ENCODE measurements around the gene TAP1. TPM values are rescaled to one million over a fixed set of nuclear protein-coding genes. Genes with fewer than 3 reads are reported as not detected.

Gene TAP1
- total and polyA plus RNA-seq, 9 of the 15 experiments (the other 6 are each of a cell fraction or from before 2014, with no cell fraction given) = 1.3 to 6.0 (median 4.2) TPM

GRCh38 chr6:32843979-32844838 is 9.3 kb downstream of the TAP1 start, which contains the start of gene PSMB8 (continued):
- TF ChIP-seq, protein P1, sequence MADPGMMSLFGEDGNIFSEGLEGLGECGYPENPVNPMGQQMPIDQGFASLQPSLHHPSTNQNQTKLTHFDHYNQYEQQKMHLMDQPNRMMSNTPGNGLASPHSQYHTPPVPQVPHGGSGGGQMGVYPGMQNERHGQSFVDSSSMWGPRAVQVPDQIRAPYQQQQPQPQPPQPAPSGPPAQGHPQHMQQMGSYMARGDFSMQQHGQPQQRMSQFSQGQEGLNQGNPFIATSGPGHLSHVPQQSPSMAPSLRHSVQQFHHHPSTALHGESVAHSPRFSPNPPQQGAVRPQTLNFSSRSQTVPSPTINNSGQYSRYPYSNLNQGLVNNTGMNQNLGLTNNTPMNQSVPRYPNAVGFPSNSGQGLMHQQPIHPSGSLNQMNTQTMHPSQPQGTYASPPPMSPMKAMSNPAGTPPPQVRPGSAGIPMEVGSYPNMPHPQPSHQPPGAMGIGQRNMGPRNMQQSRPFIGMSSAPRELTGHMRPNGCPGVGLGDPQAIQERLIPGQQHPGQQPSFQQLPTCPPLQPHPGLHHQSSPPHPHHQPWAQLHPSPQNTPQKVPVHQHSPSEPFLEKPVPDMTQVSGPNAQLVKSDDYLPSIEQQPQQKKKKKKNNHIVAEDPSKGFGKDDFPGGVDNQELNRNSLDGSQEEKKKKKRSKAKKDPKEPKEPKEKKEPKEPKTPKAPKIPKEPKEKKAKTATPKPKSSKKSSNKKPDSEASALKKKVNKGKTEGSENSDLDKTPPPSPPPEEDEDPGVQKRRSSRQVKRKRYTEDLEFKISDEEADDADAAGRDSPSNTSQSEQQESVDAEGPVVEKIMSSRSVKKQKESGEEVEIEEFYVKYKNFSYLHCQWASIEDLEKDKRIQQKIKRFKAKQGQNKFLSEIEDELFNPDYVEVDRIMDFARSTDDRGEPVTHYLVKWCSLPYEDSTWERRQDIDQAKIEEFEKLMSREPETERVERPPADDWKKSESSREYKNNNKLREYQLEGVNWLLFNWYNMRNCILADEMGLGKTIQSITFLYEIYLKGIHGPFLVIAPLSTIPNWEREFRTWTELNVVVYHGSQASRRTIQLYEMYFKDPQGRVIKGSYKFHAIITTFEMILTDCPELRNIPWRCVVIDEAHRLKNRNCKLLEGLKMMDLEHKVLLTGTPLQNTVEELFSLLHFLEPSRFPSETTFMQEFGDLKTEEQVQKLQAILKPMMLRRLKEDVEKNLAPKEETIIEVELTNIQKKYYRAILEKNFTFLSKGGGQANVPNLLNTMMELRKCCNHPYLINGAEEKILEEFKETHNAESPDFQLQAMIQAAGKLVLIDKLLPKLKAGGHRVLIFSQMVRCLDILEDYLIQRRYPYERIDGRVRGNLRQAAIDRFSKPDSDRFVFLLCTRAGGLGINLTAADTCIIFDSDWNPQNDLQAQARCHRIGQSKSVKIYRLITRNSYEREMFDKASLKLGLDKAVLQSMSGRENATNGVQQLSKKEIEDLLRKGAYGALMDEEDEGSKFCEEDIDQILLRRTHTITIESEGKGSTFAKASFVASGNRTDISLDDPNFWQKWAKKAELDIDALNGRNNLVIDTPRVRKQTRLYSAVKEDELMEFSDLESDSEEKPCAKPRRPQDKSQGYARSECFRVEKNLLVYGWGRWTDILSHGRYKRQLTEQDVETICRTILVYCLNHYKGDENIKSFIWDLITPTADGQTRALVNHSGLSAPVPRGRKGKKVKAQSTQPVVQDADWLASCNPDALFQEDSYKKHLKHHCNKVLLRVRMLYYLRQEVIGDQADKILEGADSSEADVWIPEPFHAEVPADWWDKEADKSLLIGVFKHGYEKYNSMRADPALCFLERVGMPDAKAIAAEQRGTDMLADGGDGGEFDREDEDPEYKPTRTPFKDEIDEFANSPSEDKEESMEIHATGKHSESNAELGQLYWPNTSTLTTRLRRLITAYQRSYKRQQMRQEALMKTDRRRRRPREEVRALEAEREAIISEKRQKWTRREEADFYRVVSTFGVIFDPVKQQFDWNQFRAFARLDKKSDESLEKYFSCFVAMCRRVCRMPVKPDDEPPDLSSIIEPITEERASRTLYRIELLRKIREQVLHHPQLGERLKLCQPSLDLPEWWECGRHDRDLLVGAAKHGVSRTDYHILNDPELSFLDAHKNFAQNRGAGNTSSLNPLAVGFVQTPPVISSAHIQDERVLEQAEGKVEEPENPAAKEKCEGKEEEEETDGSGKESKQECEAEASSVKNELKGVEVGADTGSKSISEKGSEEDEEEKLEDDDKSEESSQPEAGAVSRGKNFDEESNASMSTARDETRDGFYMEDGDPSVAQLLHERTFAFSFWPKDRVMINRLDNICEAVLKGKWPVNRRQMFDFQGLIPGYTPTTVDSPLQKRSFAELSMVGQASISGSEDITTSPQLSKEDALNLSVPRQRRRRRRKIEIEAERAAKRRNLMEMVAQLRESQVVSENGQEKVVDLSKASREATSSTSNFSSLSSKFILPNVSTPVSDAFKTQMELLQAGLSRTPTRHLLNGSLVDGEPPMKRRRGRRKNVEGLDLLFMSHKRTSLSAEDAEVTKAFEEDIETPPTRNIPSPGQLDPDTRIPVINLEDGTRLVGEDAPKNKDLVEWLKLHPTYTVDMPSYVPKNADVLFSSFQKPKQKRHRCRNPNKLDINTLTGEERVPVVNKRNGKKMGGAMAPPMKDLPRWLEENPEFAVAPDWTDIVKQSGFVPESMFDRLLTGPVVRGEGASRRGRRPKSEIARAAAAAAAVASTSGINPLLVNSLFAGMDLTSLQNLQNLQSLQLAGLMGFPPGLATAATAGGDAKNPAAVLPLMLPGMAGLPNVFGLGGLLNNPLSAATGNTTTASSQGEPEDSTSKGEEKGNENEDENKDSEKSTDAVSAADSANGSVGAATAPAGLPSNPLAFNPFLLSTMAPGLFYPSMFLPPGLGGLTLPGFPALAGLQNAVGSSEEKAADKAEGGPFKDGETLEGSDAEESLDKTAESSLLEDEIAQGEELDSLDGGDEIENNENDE (IDR thresholded peaks at IDR 0.05; ENCODE audit: low read depth, low read length) = no peak
- TF ChIP-seq BRD4 (IDR thresholded peaks at IDR 0.05) = no peak
- no peak for TF ChIP-seq POLR2AphosphoS2 (IDR thresholded peaks at IDR 0.05; ENCODE audit: low read length)
- TF ChIP-seq PYGO2 (tag; IDR thresholded peaks at IDR 0.05) = no peak
- no peak for TF ChIP-seq ZNF584 (CRISPR knock-in tag; IDR thresholded peaks at IDR 0.05; ENCODE audit: low read depth)
- no peak for TF ChIP-seq NR2C1 (IDR thresholded peaks at IDR 0.05)
- no peak for TF ChIP-seq NR2C1 (tag; IDR thresholded peaks at IDR 0.05)
- TF ChIP-seq ZBTB34 (CRISPR knock-in tag; IDR thresholded peaks at IDR 0.05) = no peak
- TF ChIP-seq SRSF1 (IDR thresholded peaks at IDR 0.05; ENCODE audit: low read depth, low read length) = no peak
- TF ChIP-seq BCOR (IDR thresholded peaks at IDR 0.05) = no peak
- no peak for TF ChIP-seq HDGF (IDR thresholded peaks at IDR 0.05)
- TF ChIP-seq PHF20 (IDR thresholded peaks at IDR 0.05; ENCODE audit: partially characterized antibody) = no peak
- TF ChIP-seq E2F1 (CRISPR knock-in tag; IDR thresholded peaks at IDR 0.05) = no peak
- no peak for TF ChIP-seq ZNF239 (CRISPR knock-in tag; IDR thresholded peaks at IDR 0.05)
- no peak for TF ChIP-seq ZNF408 (CRISPR knock-in tag; IDR thresholded peaks at IDR 0.05; ENCODE audit: low read depth)

All from K562 (cell line).